Umbilical cord (tissue), 2 donors: ENCODE measurements around the gene TEK. TPM values are rescaled to one million over a fixed set of nuclear protein-coding genes. Genes with fewer than 3 reads are reported as not detected.
"Not testable (repeated sequence)": the region's sequence is repeated elsewhere in the genome, so short reads cannot be mapped to it uniquely, and the experiment has no call there.

Experiments
- DNase-seq: peaks from one replicate; pipeline ENCODE4 v3.0.0-alpha.2; 2015; ENCODE audit warnings: low spot score
- total RNA-seq: library from RNA; depleted of rRNA; stranded (reverse); fragments of >200 nt; gene quantifications from one replicate; pipeline ENCODE4 v1.2.3, GENCODE V29; 2014; ENCODE audit warnings: low replicate concordance; ENCODE audit not compliant: insufficient read depth

Gene TEK
- total RNA-seq, 1 donor from 2014 or later: 28.6 TPM

GRCh38 chr9:27212621-27213020 is 103.6 kb downstream of the TEK start:
- DNase-seq: no peak

- DNase-seq: no peak
Measured at GRCh38 chr9:27227192-27227591, 118.2 kb downstream of the TEK start.

- not testable (repeated sequence) for DNase-seq
Measured at GRCh38 chr9:27239648-27240047, 130.6 kb downstream of the TEK start.

GRCh38 chr9:27247756-27248155 is 138.7 kb downstream of the TEK start:
- DNase-seq: peak; percentile 61

- DNase-seq: no peak
Measured at GRCh38 chr9:27248702-27249101, 139.7 kb downstream of the TEK start.

GRCh38 chr9:27258662-27259061 is 149.6 kb downstream of the TEK start:
- DNase-seq: no peak

- no peak for DNase-seq
Measured at GRCh38 chr9:27260789-27261516, 151.9 kb downstream of the TEK start.

- no peak for DNase-seq
Measured at GRCh38 chr9:27261517-27262211, 152.6 kb downstream of the TEK start.

GRCh38 chr9:27272103-27272502 is 163.1 kb downstream of the TEK start:
- no peak for DNase-seq

- DNase-seq: no peak
Measured at GRCh38 chr9:27273186-27273585, 164.2 kb downstream of the TEK start.

GRCh38 chr9:27276193-27277030 is 167.4 kb downstream of the TEK start:
- DNase-seq: peak; percentile 79

- no peak for DNase-seq
Measured at GRCh38 chr9:27278374-27278773, 169.3 kb downstream of the TEK start.

GRCh38 chr9:27279611-27280010 is 170.6 kb downstream of the TEK start:
- DNase-seq: no peak

Other genes starting within 250 kb of the TEK start
- gene CAAP1, start 216.4 kb upstream of the TEK start, total RNA-seq: 13.2 TPM
- 27.0 TPM for gene PLAA, start 162.0 kb upstream of the TEK start, total RNA-seq
- gene IFT74, start 152.8 kb upstream of the TEK start, total RNA-seq: 28.6 TPM
- 2.9 TPM for gene LRRC19, start 103.6 kb upstream of the TEK start, total RNA-seq
- gene EQTN, start 187.9 kb downstream of the TEK start, total RNA-seq: not detected